Neural cell (in vitro differentiated cells): ENCODE results near the gene CRMP1. TPM values are rescaled to one million over a fixed set of nuclear protein-coding genes. Genes with fewer than 3 reads are reported as not detected.

Experiments
- H2AFZ ChIP-seq: fragments of 200-600, 300-800 bp; sonication (generic), shearing (Covaris generic); 2 replicates; pipeline ENCODE4 v1.6.0; 2014; ENCODE audit warnings: low read depth, mild to moderate bottlenecking, antibody characterized with exemption, low read length, moderate library complexity
- H3F3A ChIP-seq: fragments of 200-600 bp; shearing (Covaris generic); 2 replicates; pipeline ENCODE4 v1.6.1; 2016; ENCODE audit warnings: mild to moderate bottlenecking, moderate library complexity, mixed read lengths, antibody characterized with exemption, low read length; ENCODE audit not compliant: insufficient read depth, poor library complexity, severe bottlenecking
- H3K27ac ChIP-seq: fragments of 200-600, 300-800 bp; sonication (generic), shearing (Covaris generic); 2 replicates; pipeline ENCODE4 v1.5.1; 2014; ENCODE audit warnings: mild to moderate bottlenecking, low read length, moderate library complexity
- H3K27me3 ChIP-seq: fragments of 300-800, 200-600 bp; sonication (generic), shearing (Covaris generic); 2 replicates; pipeline ENCODE4 v1.6.0; 2014; ENCODE audit warnings: mild to moderate bottlenecking, low read depth, low read length, moderate library complexity; ENCODE audit not compliant: insufficient read depth
- H3K36me3 ChIP-seq: fragments of 300-800, 200-600 bp; sonication (generic), shearing (Covaris generic); 2 replicates; pipeline ENCODE4 v1.5.1; 2014; ENCODE audit warnings: mild to moderate bottlenecking, antibody characterized with exemption, low read length, moderate library complexity; ENCODE audit not compliant: insufficient read depth
- H3K4me2 ChIP-seq: fragments of 300-800, 200-600 bp; sonication (generic), shearing (Covaris generic); 2 replicates; pipeline ENCODE4 v1.6.0; 2014; ENCODE audit warnings: mild to moderate bottlenecking, low read length
- H3K4me3 ChIP-seq: fragments of 300-800, 200-600 bp; sonication (generic), shearing (Covaris generic); 2 replicates; pipeline ENCODE4 v1.5.1; 2014; ENCODE audit warnings: mild to moderate bottlenecking, low read length, moderate library complexity
- H3K79me2 ChIP-seq: fragments of 200-600 bp; shearing (Covaris generic); replicated peaks from 2 replicates; pipeline ENCODE4 v1.6.0; 2014; ENCODE audit warnings: mild to moderate bottlenecking, low read length, moderate library complexity; ENCODE audit not compliant: insufficient read depth
- H3K9ac ChIP-seq: fragments of 300-800, 200-600 bp; sonication (generic), shearing (Covaris generic); 2 replicates; pipeline ENCODE4 v1.6.1; 2016; ENCODE audit warnings: mild to moderate bottlenecking, low read length, mixed read lengths
- H3K9me2 ChIP-seq: fragments of 200-600 bp; shearing (Covaris generic); 2 replicates; pipeline ENCODE4 v1.6.1; 2016; ENCODE audit warnings: mild to moderate bottlenecking, low read length, mixed read lengths; ENCODE audit not compliant: insufficient read depth
- H3K9me3 ChIP-seq: fragments of 200-600, 300-800 bp; sonication (generic), shearing (Covaris generic); 2 replicates; pipeline ENCODE4 v1.6.1; 2016; ENCODE audit warnings: mild to moderate bottlenecking, mixed run types, low read length, moderate library complexity, mixed read lengths
- H4K20me1 ChIP-seq: fragments of 200-600 bp; shearing (Covaris generic); 2 replicates; pipeline ENCODE4 v1.6.1; 2016; ENCODE audit warnings: mild to moderate bottlenecking, mixed run types; ENCODE audit not compliant: insufficient read depth
- CTCF ChIP-seq: fragments of 450-650 bp; IDR thresholded peaks from 2 replicates; pipeline ENCODE4 v1.5.1; 2014; ENCODE audit warnings: antibody characterized with exemption, mild to moderate bottlenecking, moderate library complexity; ENCODE audit not compliant: poor library complexity, severe bottlenecking
- EP300 ChIP-seq: fragments of 450-650 bp; conservative IDR thresholded peaks from 2 replicates; pipeline ENCODE4 v1.6.1; 2014; ENCODE audit warnings: antibody characterized with exemption, mild to moderate bottlenecking, moderate library complexity; ENCODE audit not compliant: poor library complexity, severe bottlenecking
- EZH2 ChIP-seq: fragments of 200-600, 300-800 bp; shearing (Covaris generic), sonication (generic); IDR thresholded peaks from 2 replicates; pipeline ENCODE4 v1.6.1; 2014; ENCODE audit warnings: antibody characterized with exemption, low read length, borderline replicate concordance, mild to moderate bottlenecking; ENCODE audit not compliant: insufficient read depth, poor library complexity, severe bottlenecking
- MXI1 ChIP-seq: fragments of 450-650 bp; conservative IDR thresholded peaks from 2 replicates; pipeline ENCODE4 v1.6.1; 2014; ENCODE audit warnings: antibody characterized with exemption, mild to moderate bottlenecking; ENCODE audit not compliant: poor library complexity, severe bottlenecking
- POLR2AphosphoS5 ChIP-seq: IDR thresholded peaks from 2 replicates; pipeline ENCODE4 v1.6.1; 2012
- RAD21 ChIP-seq: fragments of 450-650 bp; conservative IDR thresholded peaks from 2 replicates; pipeline ENCODE4 v1.6.1; 2014; ENCODE audit warnings: antibody characterized with exemption, mild to moderate bottlenecking, moderate library complexity
- REST ChIP-seq: IDR thresholded peaks from 2 replicates; pipeline ENCODE4 v1.6.1; 2012; ENCODE audit warnings: borderline replicate concordance
- SMC3 ChIP-seq: fragments of 450-650 bp; conservative IDR thresholded peaks from 2 replicates; pipeline ENCODE4 v1.6.1; 2014; ENCODE audit warnings: antibody characterized with exemption, mild to moderate bottlenecking, moderate library complexity; ENCODE audit not compliant: poor library complexity
- TAF1 ChIP-seq: IDR thresholded peaks from 2 replicates; pipeline ENCODE4 v1.6.1; 2012; ENCODE audit warnings: low read depth
- polyA plus RNA-seq: library from polyadenylated mRNA; depleted of rRNA; stranded (reverse); fragments of >200 nt; gene quantifications from 2 replicates; pipeline ENCODE4 v1.2.3, GENCODE V29; 2014

CRMP1 gene
- polyA plus RNA-seq, 1 donor from 2014 or later, result 642 TPM

- TF ChIP-seq EP300 (no peak), SMC3 (no peak), MXI1 (no peak), REST (no peak), POLR2AphosphoS5 (no peak), EZH2 (no peak), RAD21 (no peak), TAF1 (no peak)
- H4K20me1 ChIP-seq, result no peaks in the 10 kb centered on the region
- H3K9ac ChIP-seq, result no peak overlapping the region
These were observed 47.8 kb upstream of the CRMP1 start for GRCh38 chr4:5940470-5941203.

GRCh38 chr4:5933996-5934831 is 41.3 kb upstream of the CRMP1 start:
- Histone ChIP-seq H4K20me1 (no peaks in the 10 kb centered on the region), H2AFZ (no peak overlapping the region), H3K9ac (no peak overlapping the region), H3K9me2 (no peaks in the 10 kb centered on the region), H3K4me3 (no peak overlapping the region), H3K27me3 (peaks cover 2% of the 10 kb centered on the region), H3K79me2 (no peaks in the 10 kb centered on the region), H3K4me2 (no peak overlapping the region), H3K9me3 (no peaks in the 10 kb centered on the region), H3K36me3 (no peaks in the 10 kb centered on the region), H3K27ac (no peak overlapping the region), H3F3A (no peaks in the 10 kb centered on the region)
- TF ChIP-seq EP300 (no peak), MXI1 (no peak), EZH2 (no peak), TAF1 (no peak), CTCF (no peak), RAD21 (no peak), SMC3 (no peak), REST (no peak), POLR2AphosphoS5 (no peak)

More at GRCh38 chr4:5940470-5941203, 47.8 kb upstream of the CRMP1 start:
- Histone ChIP-seq H3K27ac (no peak overlapping the region), H3K27me3 (no peaks in the 10 kb centered on the region), H3F3A (no peaks in the 10 kb centered on the region), H3K4me3 (no peak overlapping the region), H3K4me2 (no peak overlapping the region), H3K9me2 (no peaks in the 10 kb centered on the region), H3K36me3 (no peaks in the 10 kb centered on the region), H3K9me3 (no peaks in the 10 kb centered on the region), H3K79me2 (no peaks in the 10 kb centered on the region), H2AFZ (no peak overlapping the region)
